SK-MEL-5 (cell line): ENCODE results near the gene SEMA6B. TPM values are rescaled to one million over a fixed set of nuclear protein-coding genes. Genes with fewer than 3 reads are reported as not detected.
"Not testable (repeated sequence)": the region's sequence is repeated elsewhere in the genome, so short reads cannot be mapped to it uniquely, and the experiment has no call there.

Experiments used
- DNase-seq: peaks from one replicate; pipeline ENCODE4 v3.0.0-alpha.2; 2016; ENCODE audit warnings: low read depth, low spot score
- in situ Hi-C: cut with HindIII; loops from 2 replicates; pipeline ENCODE4 v1.10.0; 2016; ENCODE audit warnings: low sequenced_read_pairs, high pct_unique_total_duplicates, low pct_unique_long_range_greater_than_20kb
- total RNA-seq: library from RNA; depleted of rRNA; stranded (reverse); fragments of >200 nt; shearing (Covaris generic); gene quantifications from 2 replicates; pipeline ENCODE4 v1.2.3, GENCODE V29; 2014

SEMA6B gene
- total RNA-seq, 1 experiment from 2014 or later: 6.9 TPM

DNA sequence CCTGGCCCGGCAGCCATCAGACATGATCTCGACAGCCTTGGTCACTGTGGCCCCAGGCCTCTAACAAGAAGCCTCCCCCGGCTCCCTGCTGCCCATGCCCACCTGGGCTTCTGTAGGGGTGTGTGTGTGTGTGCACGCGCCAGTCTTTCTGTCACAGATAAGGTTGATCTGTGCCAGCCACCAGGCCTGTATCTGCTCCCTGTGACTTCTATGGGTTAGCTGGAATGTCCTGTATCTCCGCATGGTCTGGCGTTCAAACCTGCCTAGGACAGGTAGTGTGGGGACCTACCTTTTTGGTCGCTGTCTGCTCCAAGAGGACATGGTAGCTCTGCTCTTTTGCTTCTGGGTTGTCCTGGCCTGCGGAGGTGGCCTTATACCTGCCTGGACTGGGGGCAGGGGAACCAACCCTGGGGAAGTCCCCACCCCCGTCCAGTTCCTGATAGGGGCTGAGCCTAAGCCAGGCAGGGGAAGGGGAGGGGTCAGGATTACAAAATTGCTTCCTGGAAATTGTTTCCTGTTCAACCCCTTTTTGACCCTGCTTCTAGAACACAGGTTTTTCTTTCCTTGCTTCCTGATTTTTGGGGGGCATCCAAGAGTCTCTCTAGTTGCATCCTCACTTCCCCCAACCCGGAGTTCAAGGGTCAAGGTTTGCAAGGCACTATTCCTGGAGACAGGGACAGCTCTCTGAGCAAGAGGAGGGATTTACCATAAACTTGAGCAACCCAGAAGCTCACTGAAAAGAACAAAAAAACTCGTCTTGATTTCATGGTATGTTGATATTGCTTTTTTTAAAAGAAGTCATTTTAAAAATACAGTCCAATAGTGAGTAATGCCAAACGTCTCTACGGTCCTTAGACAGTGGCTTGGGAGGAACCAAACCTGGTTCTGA is 19.5 kb downstream of the SEMA6B start, which contains the start of gene LRG1:
Gene LRG1, minus strand, starts transcription at position 344 of the 889 bp plus-strand sequence. Its CDS starts 23 bp downstream, at position 321.
- DNase-seq: no peak
- in situ Hi-C loops: no loop called here

DNA sequence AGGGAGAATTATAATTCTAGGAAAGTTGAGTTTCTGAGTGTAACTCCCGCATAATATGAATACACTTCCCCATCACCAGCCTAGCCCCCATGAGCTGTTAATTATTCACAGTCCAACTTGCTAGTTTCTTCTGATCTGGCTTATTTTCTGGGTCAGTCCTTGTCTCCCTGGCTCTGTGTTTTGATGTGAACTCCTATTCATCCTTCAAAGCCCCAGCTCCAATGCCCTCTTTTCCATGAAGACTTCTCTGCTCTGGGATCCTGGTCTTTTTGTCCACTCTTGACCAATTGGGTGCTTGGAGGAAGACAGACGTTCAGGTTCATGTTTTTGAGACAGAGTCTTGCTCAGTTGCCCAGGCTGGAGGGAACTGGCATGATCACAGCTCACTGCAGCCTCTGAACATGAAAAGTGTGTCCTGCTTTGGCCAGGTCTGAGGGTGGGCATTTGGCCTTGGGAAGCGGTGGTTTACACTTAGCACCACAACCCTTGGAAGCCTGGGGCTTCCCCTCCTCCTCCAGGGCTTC is 20.3 kb downstream of the SEMA6B start:
- DNase-seq: no peak
- in situ Hi-C loops: no loop called here

DNA sequence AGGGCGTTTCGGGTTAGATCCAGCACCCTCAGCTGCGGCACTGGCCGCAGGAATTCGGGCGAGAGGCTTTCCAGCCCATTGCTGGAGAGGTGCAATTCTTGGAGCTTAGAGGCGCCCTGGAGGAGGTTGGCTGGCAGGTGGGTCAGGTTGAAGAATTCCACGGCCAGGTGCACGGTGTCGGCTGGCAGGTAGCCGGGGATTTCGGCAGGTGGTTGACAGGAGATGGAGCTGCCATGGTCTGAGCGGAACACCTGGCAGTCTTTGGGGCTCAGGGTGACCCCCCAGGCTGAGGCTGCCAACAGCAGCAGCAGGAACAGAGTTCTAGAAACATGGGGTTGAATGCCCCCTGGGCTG is 20.9 kb downstream of the SEMA6B start:
- in situ Hi-C loops: no loop called here
- DNase-seq: no peak

DNA sequence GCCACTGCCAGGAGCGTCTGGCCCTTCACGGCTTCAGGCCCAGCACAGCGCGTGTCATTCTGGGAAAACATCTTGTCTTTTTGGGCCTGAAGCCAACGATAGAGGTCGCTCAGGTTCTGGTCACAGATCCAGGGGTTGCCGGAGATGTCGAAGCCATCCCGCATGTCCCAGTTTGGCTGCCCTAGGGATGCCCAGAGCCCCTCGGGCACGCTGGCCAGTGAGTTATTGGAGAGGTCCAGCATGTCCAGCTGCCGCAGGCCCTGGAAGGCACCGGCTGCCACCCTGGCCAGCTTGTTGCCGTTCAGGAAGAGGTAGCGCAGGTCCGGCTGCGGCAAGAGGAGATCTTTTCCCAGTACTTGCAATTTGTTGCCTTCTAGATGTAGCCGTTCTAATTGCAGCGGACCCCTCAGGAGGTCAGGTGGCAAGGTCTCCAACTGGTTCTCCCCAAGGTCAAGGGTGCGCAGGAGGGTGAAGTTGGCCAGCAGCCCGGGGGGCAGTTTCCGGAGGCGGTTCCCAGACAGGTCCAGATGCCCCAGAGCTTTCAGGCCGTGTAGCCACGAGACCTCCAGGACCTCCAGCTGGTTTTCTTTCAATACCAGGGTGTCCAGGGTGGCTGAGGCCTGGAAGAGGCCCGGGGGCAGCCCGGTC is 21.4 kb downstream of the SEMA6B start:
- in situ Hi-C loops: no loop called here
- DNase-seq: no peak

DNA sequence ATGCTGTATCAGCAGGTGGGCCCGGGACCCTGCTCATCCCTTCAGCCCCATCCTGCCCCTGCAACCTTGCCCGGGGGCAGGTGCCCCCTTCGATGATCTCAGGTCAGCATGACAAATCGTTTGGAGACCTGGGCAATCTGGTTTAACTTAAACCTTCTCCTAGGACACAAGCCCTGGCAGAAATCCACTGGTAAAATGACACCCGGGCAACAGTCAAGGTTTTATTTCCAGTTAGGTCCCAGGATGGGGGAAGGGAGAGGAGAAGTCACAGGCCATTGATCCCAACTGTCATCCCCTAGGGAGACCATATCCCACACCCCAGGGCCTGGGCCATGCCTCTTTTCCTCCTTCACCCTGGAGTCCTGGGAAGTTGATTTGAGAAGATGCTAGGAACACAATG is 22.7 kb downstream of the SEMA6B start:
- no peak for DNase-seq
- in situ Hi-C loops: no loop called here

DNA sequence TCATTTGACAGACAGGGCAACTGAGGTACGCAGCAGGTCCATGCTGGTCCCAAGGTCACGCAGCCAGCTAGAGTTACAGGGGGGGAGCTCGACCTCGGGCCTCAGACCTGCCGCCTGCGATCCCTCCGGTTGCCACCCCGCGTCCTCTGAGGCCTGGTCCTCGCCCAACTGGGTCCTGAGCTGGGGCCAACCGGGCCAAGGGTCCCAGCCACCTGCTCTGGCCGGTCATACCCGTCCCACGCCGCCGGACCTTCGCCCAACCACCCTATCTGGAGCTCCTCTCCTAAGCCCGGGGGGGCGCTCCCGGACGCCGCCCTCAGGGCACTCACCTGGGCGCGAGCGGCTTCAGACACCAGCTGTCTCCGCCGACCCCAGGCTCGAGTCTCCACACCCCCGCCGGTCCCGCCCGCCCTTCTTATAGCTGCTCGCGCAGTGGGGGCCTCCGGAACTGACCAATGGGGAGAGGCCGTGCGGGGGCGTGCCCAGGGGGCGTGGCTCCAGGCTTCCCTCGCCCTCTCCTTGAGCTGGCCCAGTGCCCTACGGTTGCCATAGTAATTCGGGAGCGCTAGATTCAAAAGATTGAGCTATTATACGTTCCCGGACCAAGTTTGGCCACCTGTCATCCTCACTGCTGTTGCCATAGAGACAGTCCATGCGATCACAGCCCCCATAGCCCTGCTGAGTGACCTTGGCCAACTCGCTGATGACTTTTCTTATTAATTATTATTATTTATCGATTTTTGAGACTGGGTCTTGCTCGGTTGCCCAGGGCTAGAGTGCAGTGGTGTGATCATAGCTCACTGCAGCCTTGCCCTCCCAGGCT is 24.4 kb downstream of the SEMA6B start, which contains the start of gene PLIN5:
Gene PLIN5, minus strand, starts transcription at position 389 of the 823 bp plus-strand sequence. CDS start 1,150 bp downstream, outside the sequence.
- in situ Hi-C loops: no loop called here
- peak; percentile 79 for DNase-seq

DNA sequence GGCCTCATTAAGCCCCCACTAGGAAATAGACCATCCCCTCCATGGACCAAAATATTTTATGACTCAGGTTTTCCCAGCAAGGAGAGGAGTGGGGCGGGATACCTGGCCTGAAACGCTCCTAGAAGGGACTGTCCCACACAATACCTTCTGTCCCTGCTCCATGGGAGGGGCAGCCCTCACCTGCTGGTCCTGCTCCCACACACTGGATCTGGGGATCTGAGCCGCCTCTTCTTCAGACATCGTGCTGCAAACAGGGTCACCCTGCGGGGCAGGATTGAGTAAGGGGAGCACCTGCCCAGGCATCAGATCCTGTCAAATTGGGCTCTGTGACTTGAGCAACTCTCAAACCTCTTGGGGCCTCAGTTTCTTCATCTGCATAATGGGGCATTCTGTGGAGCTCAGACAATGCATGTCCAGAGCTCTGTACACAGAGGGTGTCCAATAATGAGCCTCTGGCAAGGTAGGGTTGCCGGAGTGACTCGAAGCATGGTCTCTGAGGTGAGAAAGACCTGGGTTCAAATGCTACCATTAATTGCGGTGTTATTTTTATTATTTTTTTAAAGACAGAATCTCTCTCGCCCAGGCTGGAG is 25.6 kb downstream of the SEMA6B start:
- in situ Hi-C loops: no loop called here
- no peak for DNase-seq

DNA sequence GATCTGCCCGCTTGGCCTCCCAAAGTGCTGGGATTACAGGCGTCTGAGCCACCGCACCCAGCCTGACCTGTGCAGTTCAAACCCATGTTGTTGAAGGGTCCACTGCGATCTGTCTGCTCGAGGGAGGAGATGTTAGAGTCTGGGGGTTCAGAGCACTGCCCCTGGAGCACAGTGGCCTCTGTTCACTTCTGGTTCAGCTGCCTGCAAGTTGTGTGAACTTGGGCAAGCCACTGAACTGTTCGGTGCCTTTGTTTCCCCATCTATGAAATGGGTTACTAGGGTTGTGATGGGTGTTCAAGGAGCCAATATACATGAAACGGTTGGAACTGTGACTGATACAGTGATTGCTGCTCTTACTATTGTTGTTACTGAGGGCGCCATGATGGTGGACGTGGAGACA is 26.1 kb downstream of the SEMA6B start:
- in situ Hi-C loops: no loop called here
- DNase-seq: no peak

DNA sequence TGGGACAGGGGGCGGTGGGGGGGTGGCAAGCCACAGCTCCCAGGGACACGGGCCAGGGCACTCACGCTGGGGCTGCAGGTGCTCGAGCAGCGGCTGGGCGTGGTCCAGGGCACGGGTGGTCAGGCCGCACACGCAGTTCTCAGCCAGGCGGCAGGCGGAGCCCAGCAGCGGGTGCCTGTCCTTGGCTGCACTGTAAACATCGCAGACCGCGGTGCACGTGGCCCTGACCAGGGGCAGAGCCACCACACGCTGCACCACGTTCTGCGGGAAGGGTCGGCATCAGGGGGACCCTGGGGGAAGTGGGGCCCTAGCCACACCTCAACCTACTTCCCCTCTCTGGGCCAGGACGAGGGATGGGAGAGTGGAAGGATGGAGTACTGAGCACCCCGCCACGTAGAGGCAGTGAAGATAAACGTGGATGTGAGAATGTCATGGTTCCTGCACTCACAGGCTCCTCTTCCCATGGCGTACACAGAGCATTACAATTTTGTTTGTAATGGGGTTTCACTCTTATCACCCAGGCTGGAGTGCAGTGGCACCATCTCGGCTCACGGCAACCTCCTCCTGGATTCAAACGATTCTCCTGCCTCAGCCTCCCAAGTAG is 27.8 kb downstream of the SEMA6B start:
- no peak for DNase-seq
- in situ Hi-C loops: no loop called here

DNA sequence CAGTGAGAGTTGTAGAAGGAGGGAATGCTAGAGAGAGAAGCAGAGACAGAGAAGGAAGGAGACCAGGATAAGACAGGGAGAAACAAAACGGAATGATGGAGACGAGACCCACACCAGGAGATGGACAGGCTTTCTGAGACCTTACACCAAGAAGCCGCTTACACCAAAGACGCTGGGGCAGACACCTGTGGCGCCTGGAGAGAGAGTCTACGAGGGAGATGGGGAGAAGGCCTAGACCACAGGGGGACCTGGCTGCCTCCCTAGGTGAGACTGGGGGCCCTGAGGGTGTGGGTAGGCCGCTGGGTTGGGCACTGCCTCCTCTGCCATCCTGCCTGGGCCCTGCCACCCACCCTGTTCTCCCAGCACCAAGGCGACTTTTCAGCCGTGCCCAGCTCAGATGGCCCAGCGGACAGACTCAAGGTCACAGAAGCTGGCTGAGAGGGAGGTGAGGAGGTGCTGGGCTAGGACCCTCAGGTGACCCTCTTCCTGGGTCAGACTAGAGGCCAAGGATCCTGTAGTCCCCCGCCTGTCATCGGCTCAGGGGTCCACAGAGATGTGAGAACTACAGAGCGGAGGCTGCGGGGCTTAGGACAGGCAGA is 29.5 kb downstream of the SEMA6B start:
- in situ Hi-C loops: no loop called here
- DNase-seq: no peak

DNA sequence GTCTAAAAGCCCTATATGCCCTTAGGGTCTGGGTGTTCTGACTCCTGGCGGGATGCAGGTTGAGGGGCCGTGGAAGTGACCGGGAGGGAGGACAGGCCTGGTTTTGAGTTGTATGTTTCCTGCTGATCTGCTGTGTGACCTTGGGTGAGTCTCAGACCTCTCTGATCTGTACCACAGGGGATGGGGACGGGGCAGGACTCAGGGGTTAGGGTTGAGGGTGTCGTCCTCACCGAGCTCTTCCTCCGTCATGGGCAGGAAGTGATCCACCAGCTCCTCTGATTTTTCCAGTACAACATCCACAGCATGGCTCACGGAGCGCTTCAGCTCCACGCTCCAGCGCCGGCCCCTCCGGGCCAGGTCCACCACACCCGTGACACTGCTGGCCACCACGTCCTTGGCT is 30.6 kb downstream of the SEMA6B start:
- in situ Hi-C loops: no loop called here
- DNase-seq: no peak

DNA sequence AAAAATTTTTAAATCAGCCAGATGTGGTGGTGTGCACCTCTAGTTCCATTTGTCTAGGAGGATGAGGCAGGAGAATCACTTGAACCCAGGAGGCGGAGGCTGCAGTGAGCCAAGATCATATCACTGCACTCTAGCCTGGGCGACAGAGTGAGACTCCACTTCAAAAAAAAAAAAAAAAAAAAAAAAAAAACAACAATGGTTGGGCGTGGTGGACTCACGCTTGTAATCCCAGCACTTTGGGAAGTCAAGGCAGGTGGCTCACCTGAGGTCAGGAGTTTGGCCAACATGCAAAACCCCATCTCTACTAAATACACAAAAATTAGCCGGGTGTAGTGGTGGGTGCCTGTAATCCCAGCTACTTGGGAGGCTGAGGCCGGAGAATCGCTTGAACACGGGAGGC is 32.1 kb downstream of the SEMA6B start:
- DNase-seq, in situ Hi-C loops: not testable (repeated sequence)

DNA sequence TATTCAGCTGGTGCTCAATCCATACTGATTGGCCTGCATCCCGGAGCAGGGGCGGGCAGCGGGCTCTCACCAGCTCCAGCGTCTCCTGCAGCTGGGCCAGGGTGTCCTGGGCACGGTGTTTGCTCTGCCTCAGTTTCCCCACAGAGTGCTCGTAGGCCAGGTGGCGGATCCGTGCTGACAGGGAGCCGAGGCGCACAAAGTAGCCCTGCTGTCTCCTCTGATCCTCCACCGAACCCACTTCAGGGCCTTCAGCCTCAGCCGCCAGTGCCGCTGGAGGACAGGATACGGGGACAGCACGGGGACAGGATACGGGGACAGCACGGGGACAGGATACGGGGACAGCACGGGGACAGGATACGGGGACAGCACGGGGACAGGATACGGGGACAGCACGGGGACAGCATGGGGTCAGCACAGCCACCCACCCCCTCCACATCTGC is 33.9 kb downstream of the SEMA6B start:
- DNase-seq: no peak
- in situ Hi-C loops: no loop called here

DNA sequence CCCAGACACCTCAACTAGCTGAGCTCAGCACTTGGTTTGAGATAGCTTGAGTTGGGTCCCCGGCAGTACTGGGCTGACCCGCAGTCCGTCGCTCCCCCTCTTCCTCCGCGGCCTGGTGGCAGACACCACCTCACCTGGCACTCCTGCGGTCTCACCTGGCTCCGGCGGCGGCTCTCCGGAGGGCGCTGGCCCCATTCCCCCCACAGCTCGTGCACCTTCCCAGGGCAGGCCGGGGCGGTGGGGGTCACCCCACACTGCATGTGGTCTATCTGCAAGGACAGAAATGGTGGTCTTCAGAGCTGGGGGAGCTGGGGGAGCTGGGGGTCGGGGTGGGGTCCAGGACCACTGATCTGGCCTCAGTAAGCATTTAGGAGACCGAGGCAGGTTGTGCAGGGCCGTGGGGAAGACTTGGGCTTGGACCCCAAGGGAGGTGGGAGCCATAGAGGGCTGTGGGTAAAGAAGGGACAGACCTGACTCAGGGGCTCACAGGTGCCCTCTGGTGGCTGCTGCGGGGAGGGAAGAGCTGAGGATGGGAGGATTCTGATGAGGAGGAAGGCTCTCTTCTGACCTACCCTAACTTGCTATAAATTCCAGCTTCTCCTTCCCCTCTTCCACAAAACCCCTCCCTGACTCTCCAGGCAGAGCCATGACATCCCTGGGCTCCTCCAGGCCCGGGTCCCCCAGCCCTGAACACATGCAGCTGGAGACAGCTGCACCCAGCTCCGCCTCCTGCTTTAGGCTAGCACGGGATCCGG is 34.5 kb downstream of the SEMA6B start:
- peak; percentile 59 for DNase-seq
- in situ Hi-C loops: no loop called here

DNA sequence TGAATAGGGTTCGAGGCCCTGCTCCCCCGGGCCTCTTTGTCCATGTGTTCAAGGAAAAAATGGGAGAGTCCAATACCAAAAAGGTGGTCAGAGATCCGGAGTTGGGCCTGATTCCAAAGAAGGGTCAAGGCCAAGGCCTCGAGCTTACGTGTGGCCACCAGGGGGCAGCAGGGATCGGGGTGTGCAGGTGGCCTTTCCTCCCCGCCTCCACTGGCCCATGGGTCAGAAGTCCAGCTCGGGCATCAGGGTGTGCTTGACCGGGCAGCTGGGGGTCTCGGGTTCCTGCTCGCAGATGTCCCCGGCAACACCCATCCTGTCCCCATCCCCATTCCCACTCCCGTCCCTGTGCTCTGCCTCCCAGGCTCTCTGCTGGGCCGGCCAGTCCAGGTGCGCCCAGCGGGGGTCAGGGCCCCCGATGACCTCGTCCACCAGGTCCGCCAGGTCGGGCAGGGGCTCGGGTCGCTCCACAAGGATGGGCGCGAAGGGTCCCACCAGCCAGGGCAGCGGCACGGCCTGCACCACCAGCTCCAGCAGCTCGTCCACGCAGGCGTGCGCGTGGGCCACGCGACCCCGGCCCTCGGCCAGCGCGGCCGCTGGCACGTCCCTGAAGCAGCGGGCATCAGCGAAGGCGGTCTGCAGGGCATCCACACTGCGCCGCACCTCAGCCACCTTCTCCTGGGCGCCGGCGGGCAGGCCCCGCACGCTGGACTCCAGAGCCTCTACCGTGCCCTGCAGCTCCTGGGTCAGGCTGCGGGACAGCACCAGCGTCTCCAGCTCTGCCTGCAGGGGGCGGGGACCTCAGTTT is 36.0 kb downstream of the SEMA6B start:
- in situ Hi-C loops: no loop called here
- DNase-seq: peak; percentile 61
